Mesenchymal stem cell (in vitro differentiated cells and primary cell): ENCODE measurements around the gene ZFP91.
A peak's percentile ranks its signal among the peaks of the same experiment; 100 is the strongest.

ENCODE experiments used
- DNase-seq: peaks from one replicate; pipeline ENCODE4 v3.0.0-alpha.2; 2013
- H2AFZ ChIP-seq: one replicate; pipeline ENCODE4 v1.6.1; 2013; ENCODE audit warnings: low read depth, mild to moderate bottlenecking, control low read depth, inconsistent platforms, low read length, moderate library complexity
- H2AK5ac ChIP-seq: 2 replicates; pipeline ENCODE4 v1.6.1; 2013; ENCODE audit warnings: low read length, moderate library complexity, mild to moderate bottlenecking, inconsistent platforms; ENCODE audit not compliant: severe bottlenecking
- H2BK120ac ChIP-seq: one replicate; pipeline ENCODE4 v1.6.1; 2013; ENCODE audit warnings: low read depth, mild to moderate bottlenecking, inconsistent platforms, low read length, moderate library complexity
- H2BK12ac ChIP-seq, 2 experiments: one replicate each; pipeline ENCODE4 v1.6.1; 2013; ENCODE audit warnings: inconsistent platforms in 2 of 2, low read length in 2 of 2, mild to moderate bottlenecking in 2 of 2, moderate library complexity in 2 of 2, control low read depth in 1 of 2
- H2BK15ac ChIP-seq: one replicate; pipeline ENCODE4 v1.6.1; 2013; ENCODE audit warnings: mild to moderate bottlenecking, low read depth, inconsistent platforms; ENCODE audit not compliant: poor library complexity, severe bottlenecking
- H2BK5ac ChIP-seq: 2 replicates; pipeline ENCODE4 v1.6.1; 2013; ENCODE audit warnings: low read depth, mild to moderate bottlenecking, low read length, control low read depth, inconsistent platforms; ENCODE audit not compliant: poor library complexity, severe bottlenecking
- H3K14ac ChIP-seq, 2 experiments: one replicate each; pipeline ENCODE4 v1.6.1; 2013; ENCODE audit warnings: inconsistent platforms in 2 of 2, low read length in 2 of 2, control low read depth in 1 of 2, mild to moderate bottlenecking in 1 of 2, moderate library complexity in 1 of 2
- H3K18ac ChIP-seq, 2 experiments: one replicate each; pipeline ENCODE4 v1.6.1; 2013; ENCODE audit warnings: inconsistent platforms in 2 of 2, low read length in 2 of 2, control low read depth in 1 of 2, low read depth in 1 of 2, mild to moderate bottlenecking in 1 of 2
- H3K23ac ChIP-seq, 2 experiments: one replicate each; pipeline ENCODE4 v1.6.1; 2013; ENCODE audit warnings: inconsistent platforms in 2 of 2, low read length in 2 of 2, mild to moderate bottlenecking in 2 of 2, moderate library complexity in 2 of 2, control low read depth in 1 of 2
- H3K27ac ChIP-seq: 2 replicates; pipeline ENCODE4 v1.5.1; 2013; ENCODE audit warnings: mild to moderate bottlenecking, moderate library complexity, low read length, control low read depth, inconsistent platforms; ENCODE audit not compliant: poor library complexity, severe bottlenecking
- H3K27me3 ChIP-seq, 2 experiments: 2 replicates each; pipeline versions ENCODE4 v1.6.1 to v1.7.0; 2013; ENCODE audit warnings: low read length in 2 of 2, mild to moderate bottlenecking in 2 of 2, moderate library complexity in 2 of 2, control low read depth in 1 of 2, inconsistent platforms in 1 of 2; ENCODE audit not compliant: control insufficient read depth in 1 of 2, insufficient read depth in 1 of 2
- H3K36me3 ChIP-seq, 2 experiments: 2 replicates each; pipeline versions ENCODE4 v1.6.1 to v1.7.0; 2013; ENCODE audit warnings: low read length in 2 of 2, control low read depth in 1 of 2, inconsistent platforms in 1 of 2, low read depth in 1 of 2, mild to moderate bottlenecking in 1 of 2; ENCODE audit not compliant: insufficient read depth in 2 of 2, control insufficient read depth in 1 of 2
- H3K4ac ChIP-seq, 2 experiments: one replicate each; pipeline ENCODE4 v1.6.1; 2013; ENCODE audit warnings: inconsistent platforms in 2 of 2, low read length in 2 of 2, mild to moderate bottlenecking in 2 of 2, moderate library complexity in 2 of 2, control low read depth in 1 of 2, low read depth in 1 of 2
- H3K4me1 ChIP-seq: 2 replicates; pipeline ENCODE4 v1.6.1; 2013; ENCODE audit warnings: low read depth, low read length, control low read depth; ENCODE audit not compliant: control insufficient read depth, insufficient read depth
- H3K4me2 ChIP-seq: 2 replicates; pipeline ENCODE4 v1.6.1; 2013; ENCODE audit warnings: low read length, mild to moderate bottlenecking, inconsistent platforms; ENCODE audit not compliant: poor library complexity, severe bottlenecking
- H3K4me3 ChIP-seq, 2 experiments: 2 replicates each; pipeline versions ENCODE4 v1.5.1 to v1.7.0; 2013; ENCODE audit warnings: low read length in 2 of 2, mild to moderate bottlenecking in 2 of 2, control low read depth in 1 of 2, low read depth in 1 of 2; ENCODE audit not compliant: insufficient read depth in 1 of 2
- H3K79me1 ChIP-seq: replicated peaks from 2 replicates; pipeline ENCODE4 v1.6.1; 2013; ENCODE audit warnings: mild to moderate bottlenecking, control low read depth, low read length, inconsistent platforms; ENCODE audit not compliant: poor library complexity, severe bottlenecking
- H3K9ac ChIP-seq: 2 replicates; pipeline ENCODE4 v1.7.0; 2013; ENCODE audit warnings: mild to moderate bottlenecking, low read length, moderate library complexity
- H3K9me3 ChIP-seq: 2 replicates; pipeline ENCODE4 v1.7.0; 2013; ENCODE audit warnings: mild to moderate bottlenecking, low read length; ENCODE audit not compliant: control insufficient read depth
- H4K8ac ChIP-seq: one replicate; pipeline ENCODE4 v1.6.1; 2013; ENCODE audit warnings: inconsistent platforms, mild to moderate bottlenecking, low read length, moderate library complexity
- H4K91ac ChIP-seq: one replicate; pipeline ENCODE4 v1.6.1; 2013; ENCODE audit warnings: mild to moderate bottlenecking, low read length, inconsistent platforms
- WGBS: methylation state at CpG from one replicate; pipeline ENCODE4 v1.1.7; 2013; ENCODE audit warnings: mixed read lengths; 5-methylcytosine and 5-hydroxymethylcytosine counted together

Gene ZFP91

DNA sequence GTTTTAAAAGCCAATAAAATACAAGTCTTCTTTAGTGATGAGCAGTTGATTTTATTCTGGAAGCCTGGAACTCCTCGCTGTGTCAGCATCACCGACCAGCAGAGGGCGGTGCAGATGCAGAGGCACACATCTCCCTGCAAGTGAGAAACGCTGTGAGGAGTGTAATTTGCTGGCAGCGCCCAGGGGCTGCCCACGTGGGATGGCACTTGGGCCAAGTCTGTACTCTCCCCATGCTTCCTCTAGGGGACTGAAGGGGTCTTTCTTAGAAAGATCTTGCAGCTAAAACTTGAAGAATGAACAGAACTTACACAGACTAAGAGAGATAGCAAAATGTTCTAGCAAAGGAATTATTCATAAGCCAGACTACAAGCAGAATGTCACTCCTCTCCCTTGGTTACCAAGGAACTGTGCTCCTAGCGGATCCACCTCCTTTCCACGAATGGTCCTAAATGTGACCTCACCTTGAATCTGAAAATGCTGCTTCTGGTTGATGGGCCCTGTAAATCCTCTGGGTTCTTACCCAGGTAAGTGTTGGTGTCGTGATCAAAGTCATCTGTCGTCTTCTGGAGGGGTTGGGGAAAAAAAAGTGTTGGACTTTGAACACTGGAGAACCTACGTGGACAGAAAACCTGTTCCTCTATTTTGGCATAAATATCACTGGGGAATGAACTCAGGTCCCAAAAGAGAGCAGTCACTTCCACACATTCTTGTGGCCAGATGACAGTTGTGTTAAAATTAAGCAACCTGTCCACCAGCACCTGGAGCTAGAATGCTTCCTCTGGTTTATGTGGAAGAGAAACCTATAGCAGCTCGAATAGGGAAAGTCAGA, 75.4 kb downstream of the ZFP91 start:
- Histone ChIP-seq H2BK15ac (no peak overlapping the region), H3K9me3 (no peaks in the 10 kb centered on the region), H2BK120ac (no peak overlapping the region), H2AFZ (no peak overlapping the region), H3K79me1 (no peaks in the 10 kb centered on the region), H3K4me3 (no peak overlapping the region), H3K27me3 (peaks cover 0 to 7% of the 10 kb centered on the region in 2 experiments), H3K9ac (no peak overlapping the region), H2AK5ac (no peak overlapping the region), H2BK5ac (no peak overlapping the region), H3K18ac (no peak overlapping the region), H4K91ac (no peak overlapping the region), H3K4me2 (no peak overlapping the region), H3K4me1 (no peaks in the 10 kb centered on the region), H3K27ac (no peak overlapping the region), H4K8ac (no peak overlapping the region), H3K4ac (no peak overlapping the region), H2BK12ac (no peak overlapping the region), H3K36me3 (no peaks in the 10 kb centered on the region), H3K23ac (no peak overlapping the region), H3K14ac (no peak overlapping the region)
- 40% methylated on average over 12 of the region's 12 CpGs for WGBS
- DNase-seq = peak; percentile 76

DNA sequence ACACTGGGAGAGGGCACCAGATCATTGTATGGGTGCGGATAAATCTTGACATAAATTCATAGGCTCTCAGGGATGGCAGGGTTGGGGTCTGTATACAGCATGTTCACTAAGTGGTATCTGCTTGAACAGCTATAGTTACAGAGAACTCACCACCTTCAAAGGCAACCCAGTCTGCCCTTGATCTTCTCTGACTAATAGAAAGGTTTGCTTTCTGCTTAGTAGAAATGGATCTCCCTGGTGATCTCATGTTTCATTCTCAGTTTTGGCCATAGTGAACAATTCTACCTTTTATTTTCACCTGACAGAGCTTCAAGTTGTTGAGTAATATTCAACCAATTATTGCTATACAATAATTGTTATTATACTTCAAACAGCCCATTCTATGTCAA, 76.0 kb downstream of the ZFP91 start:
- H3K27ac ChIP-seq = no peak overlapping the region
- H3K4me2 ChIP-seq = no peak overlapping the region
- no peaks in the 10 kb centered on the region for H3K9me3 ChIP-seq
- H2BK5ac ChIP-seq = no peak overlapping the region
- no peak overlapping the region for H4K91ac ChIP-seq
- no peak overlapping the region for H3K23ac ChIP-seq
- no peak overlapping the region for H3K4me3 ChIP-seq
- WGBS = 100% methylated on average over 1 of the region's 1 CpG
- H2BK15ac ChIP-seq = no peak overlapping the region
- H3K36me3 ChIP-seq = no peaks in the 10 kb centered on the region
- no peak overlapping the region for H2BK12ac ChIP-seq
- H2AK5ac ChIP-seq = no peak overlapping the region
- no peak for DNase-seq
- H2AFZ ChIP-seq = no peak overlapping the region
- H3K9ac ChIP-seq = no peak overlapping the region
- H3K18ac ChIP-seq = no peak overlapping the region
- H3K4me1 ChIP-seq = no peaks in the 10 kb centered on the region
- H3K4ac ChIP-seq = no peak overlapping the region
- H4K8ac ChIP-seq = no peak overlapping the region
- H3K27me3 ChIP-seq = peaks cover 0 to 7% of the 10 kb centered on the region in 2 experiments
- no peak overlapping the region for H3K14ac ChIP-seq
- no peaks in the 10 kb centered on the region for H3K79me1 ChIP-seq
- H2BK120ac ChIP-seq = no peak overlapping the region

DNA sequence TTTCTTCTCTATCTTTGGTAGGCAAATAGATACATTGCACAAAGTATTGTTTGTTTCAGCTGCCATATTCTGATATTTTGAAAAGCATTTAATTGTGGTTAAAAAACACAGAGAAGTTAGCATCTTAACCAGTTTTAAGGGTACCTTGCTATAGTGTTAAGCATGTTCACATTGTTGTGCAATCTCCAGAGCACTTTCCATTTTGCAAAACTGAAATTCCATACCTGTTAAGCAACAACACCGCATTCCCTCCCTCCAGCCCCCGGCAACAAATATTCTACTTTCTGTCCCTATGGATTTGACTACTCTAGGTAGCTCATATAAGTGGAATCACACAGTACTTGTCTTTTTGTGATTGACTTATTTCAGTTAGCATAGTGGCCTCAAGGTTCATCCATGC, 77.5 kb downstream of the ZFP91 start:
- Histone ChIP-seq H2AFZ (no peak overlapping the region), H3K4me1 (no peaks in the 10 kb centered on the region)

DNA sequence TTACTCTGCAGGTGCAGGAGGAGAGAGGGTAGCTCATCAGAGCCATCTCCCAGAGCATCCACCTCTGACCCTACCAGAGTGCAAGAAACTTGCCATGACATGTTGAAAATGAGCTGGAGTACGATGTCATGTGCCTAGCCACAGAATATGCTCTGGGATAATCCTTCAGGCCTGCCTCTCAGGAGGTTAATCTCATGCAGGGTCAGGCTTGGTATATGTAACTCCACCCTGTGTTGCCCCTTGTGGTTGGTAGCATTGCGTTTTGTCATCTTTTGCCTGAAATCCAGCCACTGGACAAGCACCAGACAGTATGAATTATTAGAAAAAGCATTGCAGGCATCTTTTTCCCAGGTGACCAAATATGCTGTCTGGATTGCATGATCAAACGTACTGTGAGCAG, 79.8 kb downstream of the ZFP91 start:
- H3K9ac ChIP-seq = no peak overlapping the region
- no peaks in the 10 kb centered on the region for H3K4me1 ChIP-seq
- no peaks in the 10 kb centered on the region for H3K79me1 ChIP-seq
- no peak overlapping the region for H3K23ac ChIP-seq
- H4K8ac ChIP-seq = no peak overlapping the region
- H2BK12ac ChIP-seq = no peak overlapping the region
- no peak overlapping the region for H3K18ac ChIP-seq
- no peak overlapping the region for H2AFZ ChIP-seq
- H3K27me3 ChIP-seq = peaks cover 0 to 3% of the 10 kb centered on the region in 2 experiments
- H2BK5ac ChIP-seq = no peak overlapping the region
- H3K36me3 ChIP-seq = no peaks in the 10 kb centered on the region
- H3K4ac ChIP-seq = no peak overlapping the region
- H2AK5ac ChIP-seq = no peak overlapping the region
- no peak overlapping the region for H3K4me2 ChIP-seq
- H3K9me3 ChIP-seq = no peaks in the 10 kb centered on the region
- WGBS = 74% methylated on average over 3 of the region's 3 CpGs
- H3K27ac ChIP-seq = no peak overlapping the region
- H2BK120ac ChIP-seq = no peak overlapping the region
- no peak for DNase-seq
- H4K91ac ChIP-seq = no peak overlapping the region
- no peak overlapping the region for H3K14ac ChIP-seq
- H3K4me3 ChIP-seq = no peak overlapping the region
- no peak overlapping the region for H2BK15ac ChIP-seq

More for the DNA sequence above, 77.5 kb downstream of the ZFP91 start:
- Histone ChIP-seq H2BK15ac (no peak overlapping the region), H2AK5ac (no peak overlapping the region), H3K27me3 (peaks cover 0 to 7% of the 10 kb centered on the region in 2 experiments), H3K79me1 (no peaks in the 10 kb centered on the region), H3K23ac (no peak overlapping the region), H4K8ac (no peak overlapping the region), H3K14ac (no peak overlapping the region), H3K4ac (no peak overlapping the region), H2BK5ac (no peak overlapping the region), H3K9me3 (no peaks in the 10 kb centered on the region), H4K91ac (no peak overlapping the region), H3K4me3 (no peak overlapping the region), H3K18ac (no peak overlapping the region), H2BK120ac (no peak overlapping the region), H2BK12ac (no peak overlapping the region), H3K27ac (no peak overlapping the region), H3K4me2 (no peak overlapping the region), H3K9ac (no peak overlapping the region), H3K36me3 (no peaks in the 10 kb centered on the region)
- 94% methylated on average over 2 of the region's 2 CpGs for WGBS
- no peak for DNase-seq
